ENCODE data around the gene CERS5.

CERS5 gene

GRCh38 chr12:50132505-50133135 is 34.5 kb downstream of the CERS5 start:
- peak; percentile 42 for TF ChIP-seq CTCF (IDR thresholded peaks at IDR 0.05; ENCODE audit: low read depth, low read length)
- DNase-seq (ENCODE audit: extremely low read depth, low read depth) = peak; percentile 19

- TF ChIP-seq CTCF (IDR thresholded peaks at IDR 0.05; ENCODE audit: low read depth, low read length) = no peak
- no peak for DNase-seq (ENCODE audit: extremely low read depth, low read depth)
These were observed 37.9 kb downstream of the CERS5 start for GRCh38 chr12:50129290-50129689.

GRCh38 chr12:50127546-50127945 is 39.6 kb downstream of the CERS5 start:
- TF ChIP-seq CTCF (IDR thresholded peaks at IDR 0.05; ENCODE audit: low read depth, low read length) = no peak
- no peak for DNase-seq (ENCODE audit: extremely low read depth, low read depth)

GRCh38 chr12:50123203-50123602 is 44.0 kb downstream of the CERS5 start:
- no peak for TF ChIP-seq CTCF (IDR thresholded peaks at IDR 0.05; ENCODE audit: low read depth, low read length)
- DNase-seq (ENCODE audit: extremely low read depth, low read depth) = no peak

GRCh38 chr12:50121641-50122040 is 45.5 kb downstream of the CERS5 start:
- no peak for TF ChIP-seq CTCF (IDR thresholded peaks at IDR 0.05; ENCODE audit: low read depth, low read length)
- DNase-seq (ENCODE audit: extremely low read depth, low read depth) = no peak

- no peak for TF ChIP-seq CTCF (IDR thresholded peaks at IDR 0.05; ENCODE audit: low read depth, low read length)
- no peak for DNase-seq (ENCODE audit: extremely low read depth, low read depth)
These were observed 46.2 kb downstream of the CERS5 start for GRCh38 chr12:50120953-50121352.

GRCh38 chr12:50120521-50120920 is 46.6 kb downstream of the CERS5 start:
- TF ChIP-seq CTCF (IDR thresholded peaks at IDR 0.05; ENCODE audit: low read depth, low read length) = no peak
- DNase-seq (ENCODE audit: extremely low read depth, low read depth) = no peak
